Stimulated activated CD4-positive, alpha-beta T cell treated with anti-CD3 and anti-CD28 coated beads, TNF-alpha, amount 100 ng/mL, for 48 hours (primary cell): ENCODE results near the gene CNPY2.
A peak's percentile ranks its signal among the peaks of the same experiment; 100 is the strongest.
"Not testable (repeated sequence)": the region's sequence is repeated elsewhere in the genome, so short reads cannot be mapped to it uniquely, and the experiment has no call there.

ENCODE experiments used
- DNase-seq, 3 donors: peaks; one replicate each; pipeline ENCODE4 v3.0.0-alpha.2; 2020; ENCODE audit warnings: low read depth in 3 of 3

CNPY2 gene

DNA sequence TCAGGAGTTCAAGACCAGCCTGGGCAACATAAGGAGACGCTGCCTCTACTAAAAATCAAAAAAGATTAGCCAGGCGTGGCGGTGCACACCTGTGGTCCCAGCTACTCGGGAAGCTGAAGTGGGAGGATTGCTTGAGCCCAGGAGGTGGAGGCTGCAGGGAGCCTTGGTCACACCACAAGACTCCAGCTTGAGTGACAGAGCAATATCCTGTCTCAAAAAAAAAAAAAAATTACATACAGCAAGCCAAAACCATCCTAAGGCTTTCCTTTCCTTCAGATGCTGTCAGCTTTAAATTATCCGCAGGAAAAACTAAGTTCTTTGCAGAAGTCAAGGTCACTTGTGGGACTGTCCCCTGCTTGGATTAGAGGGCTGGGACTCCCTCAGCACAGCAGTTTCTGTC, 17.0 kb downstream of the CNPY2 start:
- DNase-seq = no peak

DNA sequence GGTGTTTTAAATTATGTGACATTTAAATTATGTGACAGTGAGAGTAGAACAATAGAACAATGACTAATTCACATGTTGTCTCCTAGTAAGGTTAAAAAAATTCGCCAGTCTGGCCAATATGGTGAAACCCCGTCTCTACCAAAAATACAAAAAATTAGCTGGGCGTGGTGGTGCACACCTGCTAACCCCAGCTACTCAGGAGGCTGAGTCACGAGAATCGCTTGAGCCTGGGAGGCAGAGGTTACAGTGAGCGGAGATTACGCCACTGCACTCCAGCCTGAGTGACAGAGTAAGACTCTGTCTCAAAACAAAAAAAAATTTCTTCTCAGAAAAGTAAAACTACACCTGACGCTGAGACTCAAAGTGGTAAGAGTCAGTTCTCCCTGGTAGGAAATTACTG, 18.4 kb downstream of the CNPY2 start:
- DNase-seq = no peak

DNA sequence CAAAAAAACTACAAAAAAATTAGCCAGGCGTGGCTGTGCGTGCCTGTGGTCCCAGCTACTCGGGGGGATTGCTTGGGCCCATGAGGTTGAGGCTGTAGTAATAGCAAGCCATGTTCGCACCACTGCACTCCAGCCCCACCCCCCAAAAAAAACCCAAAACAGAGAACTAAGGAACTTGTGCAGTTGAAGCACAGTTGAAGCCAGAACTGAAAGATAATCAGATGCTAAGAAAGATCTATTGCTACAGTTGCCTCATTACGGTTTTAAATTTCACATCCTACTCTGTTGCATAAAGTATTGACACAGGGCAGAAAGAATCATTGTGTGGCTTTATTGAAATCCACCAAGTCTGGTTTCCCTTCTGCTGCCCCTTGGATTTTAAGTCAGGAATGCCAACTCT, 19.5 kb downstream of the CNPY2 start:
- DNase-seq = no peak

DNA sequence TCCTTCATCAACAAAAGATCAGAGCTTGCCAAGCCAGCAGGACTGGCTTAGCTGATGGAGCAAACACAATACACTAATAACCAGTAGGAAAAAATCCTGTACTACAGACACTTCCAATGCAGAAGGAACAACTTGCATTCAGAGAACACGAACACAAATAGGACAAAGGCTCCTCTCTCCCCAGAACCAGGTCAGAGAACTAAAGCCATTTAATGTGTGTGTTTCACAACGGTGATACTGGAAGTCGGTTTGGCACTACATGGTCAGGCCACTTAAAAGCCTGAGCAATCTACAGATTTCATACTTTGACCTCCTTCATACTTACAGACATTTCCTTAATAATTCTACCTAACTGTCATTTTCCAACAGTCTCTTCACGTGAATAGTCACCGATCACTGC, 22.0 kb downstream of the CNPY2 start:
- no peak for DNase-seq

DNA sequence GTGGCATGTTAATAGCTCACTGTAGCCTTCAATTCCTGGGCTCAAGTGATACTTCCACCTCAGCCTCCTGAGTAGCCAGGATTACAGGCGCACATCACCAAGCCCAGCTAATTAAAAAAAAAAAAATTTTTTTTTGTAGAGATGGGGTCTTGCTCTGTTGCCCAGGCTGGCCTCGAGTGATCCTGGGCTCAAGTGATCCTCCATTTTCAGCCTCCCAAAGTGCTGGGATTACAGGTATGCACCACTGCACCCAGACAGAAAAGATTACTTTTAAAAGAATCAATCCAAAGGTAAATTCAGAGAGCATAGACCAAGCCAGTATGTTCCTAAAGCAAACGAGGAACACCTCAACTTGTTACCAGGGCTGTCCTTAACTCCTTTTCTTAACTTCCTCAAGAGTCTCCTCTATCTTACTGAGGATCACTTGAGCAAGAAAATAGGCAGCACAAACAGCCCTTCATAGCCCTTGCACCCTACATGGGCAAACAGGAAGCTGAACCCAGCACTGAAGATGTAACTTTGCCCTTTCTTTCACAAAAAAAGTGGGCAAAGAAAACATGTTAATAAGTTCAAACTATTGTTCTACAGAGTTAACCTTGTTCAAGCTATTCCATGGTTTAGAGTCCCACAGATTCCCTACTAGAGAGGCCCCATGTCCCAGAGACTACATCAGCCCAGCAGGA, 26.9 kb downstream of the CNPY2 start:
- DNase-seq = no peak

DNA sequence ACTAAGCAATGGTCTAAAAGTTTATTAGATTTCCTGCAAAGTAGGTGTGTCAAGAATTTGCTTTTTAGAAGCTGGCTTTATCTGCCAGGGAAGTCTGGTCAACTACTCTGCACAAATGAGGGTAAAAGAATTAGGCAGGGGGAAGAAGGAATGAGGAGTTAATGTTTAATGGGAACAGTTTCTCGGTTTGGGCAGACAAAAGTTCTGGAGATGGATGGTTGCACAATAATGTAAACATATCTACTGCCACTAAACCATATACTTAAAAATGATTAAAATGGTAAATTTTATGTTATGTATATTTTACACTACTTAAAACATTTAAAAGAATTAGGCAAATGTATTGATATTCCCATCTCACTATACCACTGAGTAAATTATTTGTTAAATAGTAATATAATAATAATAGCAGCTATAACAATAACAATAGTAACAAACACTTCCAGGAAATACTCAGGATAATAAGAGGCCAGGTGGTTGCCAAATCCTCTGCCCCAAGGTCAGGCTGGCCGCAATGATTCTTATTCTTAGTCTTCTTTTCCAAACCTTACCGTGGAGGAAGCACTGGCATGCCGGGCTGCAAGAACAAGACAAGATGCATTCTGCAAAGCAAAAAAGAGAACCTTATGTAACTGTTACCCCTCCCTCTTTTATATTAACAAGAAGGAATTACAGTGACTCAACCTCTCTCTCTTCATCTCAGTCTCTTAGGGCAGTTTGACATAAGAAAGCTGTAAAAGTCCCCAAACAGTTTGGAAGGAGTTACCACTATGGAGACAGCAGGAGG, 29.6 kb downstream of the CNPY2 start:
- DNase-seq = no peak

DNA sequence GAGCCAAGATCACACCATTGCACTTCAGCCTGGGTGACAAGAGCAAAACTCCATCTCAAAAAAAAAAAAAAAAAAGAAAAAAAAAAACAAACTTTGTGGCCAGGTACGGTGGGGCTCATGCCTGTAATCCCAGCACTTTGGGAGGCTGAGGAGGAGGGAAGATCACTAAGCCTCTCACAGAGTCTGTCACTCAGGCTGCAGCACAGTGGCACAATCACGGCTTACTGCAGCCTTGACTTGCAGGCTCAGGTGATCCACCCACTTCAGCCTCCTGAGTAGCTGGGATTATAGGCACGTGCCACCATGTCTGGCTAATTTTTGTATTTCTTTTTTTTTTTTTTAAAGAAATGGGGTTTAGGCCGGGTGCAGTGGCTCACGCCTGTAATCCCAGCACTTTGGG, 31.5 kb downstream of the CNPY2 start:
- DNase-seq = not testable (repeated sequence)

DNA sequence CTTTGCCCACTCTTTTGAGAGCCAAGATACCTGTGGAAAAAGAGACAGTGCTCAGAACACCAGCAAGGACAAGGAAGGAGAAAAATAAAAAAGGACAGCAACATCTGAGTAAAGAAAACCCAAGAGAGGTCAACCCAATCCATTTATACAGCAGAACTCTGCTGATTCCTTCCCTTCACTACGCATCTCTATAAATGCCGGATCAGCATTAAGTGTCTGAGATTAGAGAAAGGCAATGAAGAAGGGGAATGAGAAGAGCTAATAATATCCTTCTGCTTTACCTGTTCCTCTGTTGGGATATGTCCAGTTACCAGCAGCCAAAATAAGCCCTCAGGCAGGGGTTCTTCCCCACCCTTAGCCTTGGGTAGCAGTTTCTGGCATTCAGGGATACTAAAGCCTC, 33.2 kb downstream of the CNPY2 start:
- DNase-seq = no peak

DNA sequence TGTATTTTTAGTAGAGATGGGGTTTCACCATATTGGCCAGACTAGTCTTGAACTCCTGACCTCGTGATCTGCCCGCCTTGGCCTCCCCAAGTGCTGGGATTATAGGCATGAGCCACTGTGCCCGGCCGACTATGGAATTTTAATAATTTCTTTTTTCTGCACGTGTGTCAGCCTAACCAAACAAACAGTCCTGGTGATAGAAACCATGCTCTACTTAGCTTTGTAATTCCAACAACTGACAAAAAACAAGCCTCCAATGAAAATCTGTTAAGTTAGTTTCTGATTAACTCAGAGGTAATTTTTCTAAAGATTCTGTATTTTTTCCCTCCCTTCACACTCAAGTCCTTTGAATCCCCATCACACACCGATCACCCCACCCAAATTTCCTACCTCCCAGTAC, 33.8 kb downstream of the CNPY2 start:
- no peak for DNase-seq

DNA sequence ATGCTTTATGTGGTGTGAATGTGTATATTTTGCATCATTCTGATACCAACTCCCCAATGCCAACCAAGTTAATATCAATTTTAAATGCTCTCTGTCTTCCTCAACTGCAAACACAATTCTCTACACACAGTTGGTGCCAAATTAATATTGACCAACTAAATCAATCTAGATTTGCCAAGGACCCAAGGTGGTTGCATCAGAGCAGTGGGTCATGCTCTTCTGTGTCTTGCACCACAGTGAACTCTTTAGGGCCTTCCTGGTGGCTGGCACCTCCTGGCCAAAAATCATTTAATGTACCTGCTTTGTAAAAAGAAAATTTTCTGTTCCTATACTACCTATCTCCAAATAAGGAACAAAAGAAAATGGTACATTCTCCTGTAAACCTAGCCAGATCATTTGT, 34.9 kb downstream of the CNPY2 start:
- DNase-seq = no peak

DNA sequence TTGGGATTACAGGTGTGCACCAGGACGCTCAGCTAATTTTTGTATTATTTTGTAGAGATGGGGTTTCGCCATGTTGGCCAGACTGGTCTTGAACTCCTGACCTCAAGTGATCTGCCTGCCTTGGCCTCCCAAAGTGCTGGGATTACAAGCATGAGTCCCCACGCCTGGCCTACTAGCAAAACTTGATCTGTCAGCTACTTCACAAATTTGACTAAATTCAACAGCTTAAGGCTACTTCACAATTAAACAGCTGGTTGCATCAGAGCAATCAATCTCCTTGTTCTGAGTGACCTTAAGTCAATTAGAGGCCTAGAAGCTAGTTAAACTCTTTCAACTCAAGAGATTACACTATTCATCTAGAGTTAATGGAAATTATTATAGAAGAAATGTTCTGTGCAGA, 36.9 kb downstream of the CNPY2 start:
- DNase-seq = no peak

DNA sequence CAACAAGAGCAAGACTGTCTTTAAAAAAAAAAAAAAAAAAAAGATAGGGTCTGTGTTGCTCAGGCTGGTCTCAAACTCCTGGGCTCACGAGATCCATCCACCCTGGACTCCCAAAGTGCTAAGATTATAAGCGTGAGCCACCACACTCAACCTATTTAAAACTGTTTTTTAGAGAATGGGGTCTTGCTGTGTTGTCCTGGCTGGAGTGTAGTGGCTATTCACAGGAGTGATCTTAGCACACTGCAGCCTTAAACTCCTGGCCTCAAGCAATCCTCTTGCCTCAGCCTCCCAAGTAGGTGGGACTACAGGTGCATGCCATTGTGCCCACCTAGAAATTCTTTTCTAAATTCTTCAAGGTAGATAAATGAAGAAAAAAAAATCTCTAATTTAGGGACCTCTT, 41.5 kb downstream of the CNPY2 start:
- no peak for DNase-seq

DNA sequence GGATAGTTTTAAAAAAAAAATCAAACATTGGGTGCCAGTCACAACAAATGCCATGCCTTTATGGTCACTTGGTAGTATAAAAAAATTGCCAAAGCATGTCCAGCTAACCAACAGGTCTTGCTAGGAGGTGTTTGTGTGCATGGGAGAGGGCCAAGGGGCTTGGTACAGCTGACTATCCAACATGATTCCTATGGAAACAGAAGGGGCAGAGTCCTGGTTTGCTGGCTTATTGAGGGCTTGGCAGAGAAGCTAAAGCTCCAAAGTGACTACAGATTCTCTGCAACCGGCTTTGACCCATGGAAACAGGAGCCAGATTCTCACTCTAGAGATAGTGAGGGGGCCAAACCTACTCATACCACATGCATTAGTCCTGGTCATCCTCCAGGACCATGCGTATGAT, 43.3 kb downstream of the CNPY2 start:
- not testable (repeated sequence) for DNase-seq

DNA sequence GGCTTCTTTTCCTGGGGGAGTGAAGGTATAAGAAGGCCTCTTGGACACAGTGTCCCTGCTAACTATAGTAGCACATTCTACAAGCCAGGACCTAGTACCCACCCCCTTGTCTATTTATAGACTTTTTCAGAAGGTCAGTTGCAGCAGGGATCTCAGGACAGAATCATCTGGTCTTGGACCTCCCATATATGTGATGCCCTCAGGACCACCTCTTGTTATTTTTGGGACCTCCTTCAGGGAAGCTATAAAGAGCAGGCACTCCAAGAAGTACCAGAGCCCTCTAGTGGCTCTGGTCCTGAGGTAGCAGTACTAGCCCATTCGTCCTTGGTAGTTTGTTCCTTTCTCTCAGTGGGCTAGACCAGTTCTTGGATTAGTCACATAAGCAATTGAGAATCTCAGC, 44.8 kb downstream of the CNPY2 start:
- no peak for DNase-seq

DNA sequence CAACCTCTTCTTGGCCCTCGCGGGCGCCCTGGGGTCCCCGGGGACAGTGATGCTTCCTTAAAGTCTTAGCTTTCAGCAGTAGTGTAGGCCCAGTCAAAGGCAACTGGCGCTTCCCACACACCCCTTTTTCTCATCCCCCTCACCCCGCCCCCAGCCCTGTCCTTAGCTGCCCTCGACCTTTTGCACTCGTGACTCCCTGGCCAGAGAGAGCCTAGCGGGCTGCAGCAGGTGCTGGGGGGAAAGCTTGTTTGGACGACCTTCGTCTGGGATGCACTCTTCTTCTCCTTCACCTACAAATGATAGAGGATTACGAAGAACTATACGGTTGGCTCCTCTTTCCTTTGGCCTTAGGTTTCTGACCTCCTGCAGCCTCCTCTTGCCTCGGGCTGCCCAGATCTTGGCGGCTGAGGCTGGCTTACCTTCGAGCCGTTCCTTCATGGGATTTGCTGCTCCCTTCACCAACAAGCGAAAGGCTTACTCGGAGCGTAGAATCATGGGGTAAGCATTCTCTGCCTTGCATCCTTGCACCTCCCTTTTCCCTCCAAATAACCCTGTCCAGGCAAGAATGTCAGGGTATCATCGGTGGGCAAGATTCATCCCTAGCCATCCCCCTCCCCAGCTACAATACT, 48.2 kb downstream of the CNPY2 start:
- DNase-seq = no peak

DNA sequence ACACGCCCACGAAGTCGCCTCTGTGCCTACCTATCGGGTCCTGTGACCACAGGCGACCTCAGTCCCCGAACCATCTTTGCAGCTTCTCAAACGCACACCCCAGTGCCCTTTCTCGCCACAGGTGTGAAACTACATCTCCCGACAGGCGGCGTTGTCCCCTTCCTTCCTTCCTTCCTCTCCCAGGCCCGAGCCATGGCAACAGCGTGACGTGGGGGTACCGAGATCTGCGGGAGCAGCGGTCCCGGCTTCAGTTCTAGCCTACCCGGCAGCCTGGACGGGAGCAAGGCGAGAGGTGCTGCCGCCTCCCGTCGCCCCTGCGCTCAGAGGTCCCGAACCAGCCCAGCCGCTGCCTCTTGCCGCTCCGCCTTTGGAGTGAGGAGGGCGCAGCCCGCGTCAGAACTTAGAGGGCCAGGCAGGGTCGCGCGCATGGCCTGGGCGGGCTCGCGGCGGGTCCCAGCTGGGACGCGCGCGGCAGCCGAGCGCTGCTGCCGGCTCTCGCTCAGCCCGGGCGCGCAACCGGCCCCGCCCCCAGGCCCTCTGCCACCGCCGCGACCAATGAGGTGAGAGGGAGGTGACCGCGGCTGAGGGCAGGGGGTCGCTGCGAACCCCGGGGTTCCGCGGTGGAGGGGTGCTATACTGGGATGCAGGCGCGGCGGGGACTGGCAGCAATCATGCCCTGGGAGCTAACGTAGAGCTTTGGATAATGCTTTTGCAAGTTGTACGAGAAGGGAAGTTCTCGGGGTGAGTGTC, 48.9 kb downstream of the CNPY2 start, which contains the start of gene COQ10A:
Gene COQ10A (plus strand): TSS at position 250 of the 750 bp plus-strand sequence. CDS start 177 bp downstream, at position 427.
- peak; percentile 66 to 74 (median 72) for DNase-seq

DNA sequence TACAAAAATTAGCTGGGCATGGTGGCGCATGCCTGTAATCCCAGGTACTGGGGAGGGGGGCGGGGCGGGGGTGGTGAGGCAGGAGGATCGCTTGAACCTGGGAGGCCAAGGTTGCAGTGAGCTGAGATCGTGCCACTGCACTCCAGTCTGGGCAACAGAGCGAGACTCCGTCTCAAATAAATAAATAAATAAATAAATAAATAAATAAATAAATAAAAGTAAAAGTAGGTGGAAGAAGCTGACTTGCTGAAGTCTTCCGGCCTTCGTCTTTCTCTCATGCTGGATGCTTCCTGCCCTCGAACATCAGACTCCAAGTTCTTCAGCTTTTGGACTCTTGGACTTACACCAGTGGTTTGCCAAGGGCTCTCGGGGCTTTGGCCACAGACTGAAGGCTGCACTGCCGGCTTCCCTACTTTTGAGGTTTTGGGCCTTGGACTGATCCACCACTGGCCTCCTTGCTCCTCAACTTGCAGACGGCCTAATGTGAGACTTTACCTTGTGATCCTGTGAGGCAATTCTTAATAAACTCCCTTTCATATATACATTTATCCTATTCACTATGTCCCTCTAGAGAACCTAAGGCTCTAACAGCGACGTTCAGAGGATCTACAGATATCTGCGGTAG, 49.6 kb downstream of the CNPY2 start:
- not testable (repeated sequence) for DNase-seq

DNA sequence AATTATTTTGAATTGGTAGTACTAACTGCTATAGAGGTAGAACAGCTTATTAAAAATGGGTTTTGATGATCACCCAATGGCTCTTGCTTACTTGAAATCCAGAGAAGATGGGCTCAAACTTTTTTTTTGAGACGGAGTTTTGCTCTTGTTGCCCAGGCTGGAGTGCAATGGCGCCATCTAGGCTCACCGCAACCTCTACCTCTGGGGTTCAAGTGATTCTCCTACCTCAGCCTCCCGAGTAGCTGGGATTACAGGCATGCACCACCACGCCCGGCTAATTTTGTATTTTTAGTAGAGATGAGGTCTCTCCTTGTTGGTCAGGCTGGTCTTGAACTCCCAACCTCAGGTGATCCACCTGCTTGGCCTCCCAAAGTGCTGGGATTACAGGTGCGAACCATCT, 52.8 kb downstream of the CNPY2 start:
- not testable (repeated sequence) for DNase-seq

DNA sequence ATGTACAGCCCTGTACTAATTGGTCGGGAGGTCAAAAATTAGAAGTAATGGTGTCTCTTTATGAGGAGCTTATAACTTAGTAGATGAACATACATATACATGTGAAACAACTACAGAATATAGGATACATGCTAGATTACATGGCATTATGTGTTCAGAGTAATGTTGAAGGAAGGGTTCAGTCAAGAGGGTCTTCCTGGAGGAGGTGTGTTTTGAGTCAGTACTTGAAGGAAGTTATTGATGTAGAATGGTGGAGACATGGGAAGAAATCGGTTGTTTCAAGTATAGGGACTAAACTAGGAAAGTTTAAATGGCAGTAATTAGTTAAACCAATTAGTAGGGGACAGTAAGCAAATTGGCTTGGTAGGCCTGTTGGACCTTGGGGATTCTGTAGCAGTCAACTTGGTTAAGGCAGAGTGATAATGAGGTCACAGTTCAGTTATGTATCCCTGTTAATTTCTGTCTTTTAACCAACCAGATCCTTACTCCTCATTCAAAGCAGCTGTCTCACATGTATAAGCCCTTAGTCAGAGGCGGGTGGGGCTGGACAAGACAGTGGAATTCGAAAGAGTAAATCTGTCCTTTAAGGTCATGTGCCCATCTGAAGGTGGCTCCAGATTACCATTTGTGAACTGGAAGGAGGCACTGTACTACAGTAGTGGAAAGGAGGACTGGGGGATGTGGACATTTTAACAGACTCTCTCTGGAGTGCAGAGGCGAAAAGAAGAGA, 54.1 kb downstream of the CNPY2 start:
- no peak for DNase-seq

DNA sequence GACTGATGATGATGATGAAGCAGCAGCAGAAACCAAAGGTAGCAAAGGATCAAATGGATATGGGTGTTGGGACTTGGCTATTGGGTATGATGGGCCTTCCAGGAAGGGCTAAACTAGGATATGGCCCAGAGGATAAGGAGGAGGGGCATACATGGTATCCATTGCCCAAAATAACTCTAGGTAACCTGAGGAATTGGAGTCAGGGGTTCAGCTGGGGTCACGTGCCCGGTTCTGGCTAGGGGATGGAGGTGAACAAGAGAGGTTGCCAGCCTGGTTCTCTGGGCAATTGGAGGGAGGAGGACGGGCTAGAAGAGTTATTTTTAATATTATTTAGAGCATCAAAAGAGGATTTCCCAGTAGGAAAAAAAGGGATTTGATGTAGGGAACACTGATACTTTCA, 54.9 kb downstream of the CNPY2 start:
- DNase-seq = no peak

DNA sequence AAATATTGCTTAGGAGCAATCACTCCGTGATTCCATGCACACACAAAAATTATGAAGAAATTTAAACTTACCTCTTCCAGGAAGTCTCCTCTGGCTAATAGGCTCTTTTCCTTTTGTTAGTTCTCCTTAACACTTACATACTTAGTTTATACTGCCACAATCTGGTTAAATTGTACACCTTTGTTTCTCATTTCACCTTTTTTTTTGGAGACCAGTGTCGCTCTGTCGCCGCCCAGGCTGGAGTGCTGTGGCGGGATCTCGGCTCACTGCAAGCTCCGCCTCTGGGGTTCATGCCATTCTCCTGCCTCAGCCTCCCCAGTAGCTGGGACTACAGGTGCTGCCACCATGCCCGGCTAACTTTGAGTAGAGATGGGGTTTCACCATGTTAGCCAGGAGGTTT, 55.4 kb downstream of the CNPY2 start:
- no peak for DNase-seq
